GM18858 (cell line): Measurements from ENCODE around the gene GK.
"Not testable (repeated sequence)": the region's sequence is repeated elsewhere in the genome, so short reads cannot be mapped to it uniquely, and the experiment has no call there.

Experiments
- ATAC-seq: cut with Tn5 transposase; IDR thresholded peaks from one replicate; pipeline ENCODE4 v1.9.1; 2021; ENCODE audit not compliant: unreplicated experiment

GK gene

GRCh38 chrX:30693999-30694650, 40.9 kb downstream of the GK start:
- no peak for ATAC-seq

DNA sequence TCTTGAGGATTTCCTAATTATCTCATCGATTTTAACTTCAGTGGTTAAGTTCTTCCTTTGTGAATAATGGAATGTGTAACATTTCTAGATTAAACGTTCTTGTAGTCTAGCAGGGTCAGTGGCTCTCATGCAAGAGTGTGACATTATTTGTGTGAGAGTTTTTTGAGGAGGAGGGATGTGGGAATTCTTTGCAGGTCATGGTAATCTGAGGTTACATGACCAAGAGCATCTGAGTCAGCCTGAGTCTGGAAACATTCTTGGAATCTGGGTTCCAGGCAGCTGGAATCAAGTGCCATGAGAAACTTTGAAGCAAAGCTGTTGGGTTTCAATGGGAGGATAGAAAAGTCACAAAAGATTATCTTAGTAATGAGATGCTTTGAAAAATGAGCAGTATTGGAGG, 49.5 kb downstream of the GK start:
- no peak for ATAC-seq

DNA sequence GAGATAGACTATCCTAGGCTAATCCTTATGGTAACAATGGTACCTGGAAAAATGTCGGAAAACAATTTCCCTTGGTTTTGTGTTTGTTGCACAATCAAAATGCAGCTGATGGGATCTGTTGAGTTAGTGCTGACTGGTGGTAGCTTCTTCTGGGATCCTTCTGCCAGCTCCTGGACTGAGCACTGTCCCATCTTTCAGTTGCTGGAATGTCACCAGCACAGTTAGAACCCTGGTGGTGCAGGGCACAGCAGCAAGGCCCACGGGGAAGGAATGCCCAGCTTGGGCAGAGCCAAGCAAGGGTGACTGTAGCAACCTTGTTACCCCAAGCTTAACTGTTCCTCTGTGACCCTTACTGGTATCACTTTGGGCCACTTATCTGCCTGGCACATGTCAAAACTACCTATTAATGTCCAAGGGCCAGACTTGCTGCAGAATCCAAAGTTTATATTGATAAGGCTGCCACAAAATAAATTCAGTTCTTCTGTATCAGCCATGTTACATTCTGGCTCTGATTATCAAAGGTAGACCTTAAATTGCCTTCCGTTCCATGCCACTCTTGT, 53.1 kb downstream of the GK start:
- no peak for ATAC-seq

- no peak for ATAC-seq
Measured at GRCh38 chrX:30712214-30712613, 59.0 kb downstream of the GK start.

DNA sequence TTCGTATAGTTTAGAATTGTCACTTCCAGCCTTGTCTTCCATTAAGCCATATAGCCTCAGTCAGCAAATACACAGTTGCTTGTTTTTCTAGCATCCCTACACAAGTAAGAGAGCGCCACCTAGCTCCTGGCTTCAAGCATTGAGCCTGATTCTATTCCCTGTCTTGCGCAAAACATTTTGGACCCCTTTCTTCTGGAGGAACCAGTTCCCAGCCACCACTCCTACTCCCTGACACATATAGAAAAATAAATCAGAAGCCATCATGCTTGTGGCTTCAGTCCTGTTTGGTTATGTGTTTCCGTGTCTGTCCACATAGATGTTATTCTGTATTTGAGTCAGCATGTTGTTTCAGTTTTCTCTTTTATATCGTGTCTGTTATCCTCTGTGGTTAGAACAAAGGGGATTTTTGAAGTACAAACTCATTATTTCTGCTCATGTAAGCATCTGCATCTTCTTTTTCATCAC, 59.9 kb downstream of the GK start:
- peak; percentile 99 for ATAC-seq

GRCh38 chrX:30714138-30714537, 60.9 kb downstream of the GK start:
- no peak for ATAC-seq

DNA sequence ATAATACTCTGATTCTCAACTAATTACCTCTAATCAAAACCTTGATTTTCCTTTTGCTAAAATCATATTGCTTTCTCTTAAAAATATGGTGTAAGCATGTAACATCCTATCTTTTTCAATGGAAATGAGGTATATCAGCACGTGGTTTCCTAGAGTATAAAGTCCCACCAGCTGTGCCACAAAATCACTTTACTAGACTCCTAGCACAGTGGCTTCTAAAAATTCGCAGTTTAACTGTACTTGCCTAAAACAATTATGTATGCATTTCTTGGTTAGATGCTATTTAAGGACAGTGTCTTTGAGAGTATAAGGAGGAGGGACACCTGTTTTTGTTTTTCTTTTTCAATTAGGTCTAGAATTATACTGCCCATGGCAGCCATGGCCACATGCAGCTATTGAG, 62.8 kb downstream of the GK start:
- ATAC-seq = no peak

GRCh38 chrX:30733852-30734660, 80.8 kb downstream of the GK start:
- ATAC-seq = no peak

- no peak for ATAC-seq
Measured at GRCh38 chrX:30734782-30735181, 81.6 kb downstream of the GK start.

DNA sequence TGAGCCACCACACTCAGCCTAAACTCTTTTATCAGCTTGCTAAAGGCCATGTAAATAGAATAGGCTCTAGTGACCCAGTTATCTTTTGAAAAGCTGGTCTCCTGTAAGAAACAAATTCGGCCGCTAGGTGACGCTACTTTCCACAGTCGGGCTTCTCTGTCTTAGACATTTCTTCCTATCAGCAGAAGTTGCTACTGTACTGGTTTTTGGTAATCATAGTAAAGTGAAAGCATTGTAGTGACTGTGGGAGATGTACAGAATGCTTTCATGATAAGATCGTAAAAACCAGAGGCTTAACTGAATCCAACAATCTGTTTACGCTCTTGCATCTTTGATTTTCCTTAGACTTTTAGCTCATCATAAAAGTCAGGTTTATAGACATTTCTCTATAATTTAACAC, 82.6 kb downstream of the GK start:
- peak; percentile 96 for ATAC-seq

- no peak for ATAC-seq
Measured at GRCh38 chrX:30741545-30741944, 88.3 kb downstream of the GK start.

DNA sequence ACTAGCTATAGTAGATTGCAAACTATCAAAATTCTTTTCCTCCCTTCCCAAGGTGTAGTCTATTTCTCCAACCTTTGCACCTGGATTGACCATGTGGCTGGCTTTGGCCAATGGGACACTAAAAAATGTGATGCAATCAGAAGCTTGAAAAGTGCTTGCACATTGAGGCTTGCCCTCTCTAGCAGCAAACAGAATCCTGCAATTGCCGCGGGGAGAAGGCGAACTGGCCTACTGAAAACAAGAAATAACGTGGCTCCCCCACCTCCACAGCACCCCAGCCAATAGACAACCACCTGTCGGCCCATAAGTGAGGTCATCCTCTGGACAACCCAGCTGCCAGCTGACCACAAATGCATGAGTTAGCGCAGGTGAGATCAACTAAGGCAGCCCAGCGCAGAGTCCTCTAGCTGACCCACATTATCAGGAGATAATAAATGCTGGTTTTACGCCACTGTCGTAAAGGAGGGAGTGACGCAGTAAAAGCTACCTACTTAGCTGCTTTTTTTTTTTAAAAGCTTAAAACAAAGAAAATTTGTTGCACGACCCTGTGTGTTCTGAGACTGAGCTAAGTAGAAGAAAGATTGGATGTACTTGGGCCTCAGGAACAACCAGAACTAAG, 95.2 kb downstream of the GK start:
- no peak for ATAC-seq

- ATAC-seq = no peak
Measured at GRCh38 chrX:30751497-30751896, 98.3 kb downstream of the GK start.

- no peak for ATAC-seq
Measured at GRCh38 chrX:30762755-30763154, 109.5 kb downstream of the GK start.

DNA sequence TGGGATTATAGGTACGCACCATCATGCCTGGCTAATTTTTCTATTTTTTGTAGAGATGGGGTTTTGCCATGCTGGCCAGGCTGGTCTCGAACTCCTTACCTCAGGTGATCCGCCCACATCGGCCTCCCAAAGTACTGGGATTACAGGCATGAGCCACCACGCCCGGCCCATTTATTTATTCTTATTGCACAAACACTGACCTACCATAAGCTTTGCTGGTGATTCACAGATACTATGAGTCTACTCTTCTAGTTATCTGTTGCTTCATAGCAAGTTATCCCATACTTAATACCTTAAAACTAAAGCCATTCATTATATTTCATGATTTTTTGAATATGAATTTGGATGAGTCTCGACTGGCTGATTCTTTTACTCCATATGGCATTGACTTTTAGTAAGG, 120.5 kb downstream of the GK start:
- ATAC-seq = not testable (repeated sequence)

DNA sequence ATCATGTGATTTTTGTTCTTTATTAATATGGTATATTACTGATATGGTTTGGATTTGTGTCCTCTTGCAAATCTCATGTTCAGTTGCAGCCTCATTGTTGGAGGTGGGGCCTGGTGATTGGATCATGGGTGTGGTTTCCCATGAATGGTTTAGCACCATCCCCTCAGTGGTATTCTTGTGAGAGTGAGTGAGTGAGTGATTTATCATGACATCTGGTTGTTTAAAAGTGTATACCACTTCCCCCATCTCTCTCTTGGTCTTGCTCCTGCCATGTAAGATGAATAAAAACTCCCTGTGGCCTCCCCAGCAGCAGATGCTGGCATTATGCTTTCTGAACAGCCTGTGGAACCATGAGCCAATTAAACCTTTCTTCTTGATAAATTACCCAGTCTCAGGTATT, 124.4 kb downstream of the GK start:
- ATAC-seq = no peak

- no peak for ATAC-seq
Measured at GRCh38 chrX:30779453-30780030, 126.3 kb downstream of the GK start.
